ENCODE measurements around the gene FXYD2. TPM values are rescaled to one million over a fixed set of nuclear protein-coding genes. Genes with fewer than 3 reads are reported as not detected.

FXYD2 gene
- total and polyA plus RNA-seq, 2 of the 8 experiments (the other 6 are each of a cell fraction or from before 2014, with no cell fraction given) = 0.89 to 1.1 TPM

- TF ChIP-seq, protein P1, sequence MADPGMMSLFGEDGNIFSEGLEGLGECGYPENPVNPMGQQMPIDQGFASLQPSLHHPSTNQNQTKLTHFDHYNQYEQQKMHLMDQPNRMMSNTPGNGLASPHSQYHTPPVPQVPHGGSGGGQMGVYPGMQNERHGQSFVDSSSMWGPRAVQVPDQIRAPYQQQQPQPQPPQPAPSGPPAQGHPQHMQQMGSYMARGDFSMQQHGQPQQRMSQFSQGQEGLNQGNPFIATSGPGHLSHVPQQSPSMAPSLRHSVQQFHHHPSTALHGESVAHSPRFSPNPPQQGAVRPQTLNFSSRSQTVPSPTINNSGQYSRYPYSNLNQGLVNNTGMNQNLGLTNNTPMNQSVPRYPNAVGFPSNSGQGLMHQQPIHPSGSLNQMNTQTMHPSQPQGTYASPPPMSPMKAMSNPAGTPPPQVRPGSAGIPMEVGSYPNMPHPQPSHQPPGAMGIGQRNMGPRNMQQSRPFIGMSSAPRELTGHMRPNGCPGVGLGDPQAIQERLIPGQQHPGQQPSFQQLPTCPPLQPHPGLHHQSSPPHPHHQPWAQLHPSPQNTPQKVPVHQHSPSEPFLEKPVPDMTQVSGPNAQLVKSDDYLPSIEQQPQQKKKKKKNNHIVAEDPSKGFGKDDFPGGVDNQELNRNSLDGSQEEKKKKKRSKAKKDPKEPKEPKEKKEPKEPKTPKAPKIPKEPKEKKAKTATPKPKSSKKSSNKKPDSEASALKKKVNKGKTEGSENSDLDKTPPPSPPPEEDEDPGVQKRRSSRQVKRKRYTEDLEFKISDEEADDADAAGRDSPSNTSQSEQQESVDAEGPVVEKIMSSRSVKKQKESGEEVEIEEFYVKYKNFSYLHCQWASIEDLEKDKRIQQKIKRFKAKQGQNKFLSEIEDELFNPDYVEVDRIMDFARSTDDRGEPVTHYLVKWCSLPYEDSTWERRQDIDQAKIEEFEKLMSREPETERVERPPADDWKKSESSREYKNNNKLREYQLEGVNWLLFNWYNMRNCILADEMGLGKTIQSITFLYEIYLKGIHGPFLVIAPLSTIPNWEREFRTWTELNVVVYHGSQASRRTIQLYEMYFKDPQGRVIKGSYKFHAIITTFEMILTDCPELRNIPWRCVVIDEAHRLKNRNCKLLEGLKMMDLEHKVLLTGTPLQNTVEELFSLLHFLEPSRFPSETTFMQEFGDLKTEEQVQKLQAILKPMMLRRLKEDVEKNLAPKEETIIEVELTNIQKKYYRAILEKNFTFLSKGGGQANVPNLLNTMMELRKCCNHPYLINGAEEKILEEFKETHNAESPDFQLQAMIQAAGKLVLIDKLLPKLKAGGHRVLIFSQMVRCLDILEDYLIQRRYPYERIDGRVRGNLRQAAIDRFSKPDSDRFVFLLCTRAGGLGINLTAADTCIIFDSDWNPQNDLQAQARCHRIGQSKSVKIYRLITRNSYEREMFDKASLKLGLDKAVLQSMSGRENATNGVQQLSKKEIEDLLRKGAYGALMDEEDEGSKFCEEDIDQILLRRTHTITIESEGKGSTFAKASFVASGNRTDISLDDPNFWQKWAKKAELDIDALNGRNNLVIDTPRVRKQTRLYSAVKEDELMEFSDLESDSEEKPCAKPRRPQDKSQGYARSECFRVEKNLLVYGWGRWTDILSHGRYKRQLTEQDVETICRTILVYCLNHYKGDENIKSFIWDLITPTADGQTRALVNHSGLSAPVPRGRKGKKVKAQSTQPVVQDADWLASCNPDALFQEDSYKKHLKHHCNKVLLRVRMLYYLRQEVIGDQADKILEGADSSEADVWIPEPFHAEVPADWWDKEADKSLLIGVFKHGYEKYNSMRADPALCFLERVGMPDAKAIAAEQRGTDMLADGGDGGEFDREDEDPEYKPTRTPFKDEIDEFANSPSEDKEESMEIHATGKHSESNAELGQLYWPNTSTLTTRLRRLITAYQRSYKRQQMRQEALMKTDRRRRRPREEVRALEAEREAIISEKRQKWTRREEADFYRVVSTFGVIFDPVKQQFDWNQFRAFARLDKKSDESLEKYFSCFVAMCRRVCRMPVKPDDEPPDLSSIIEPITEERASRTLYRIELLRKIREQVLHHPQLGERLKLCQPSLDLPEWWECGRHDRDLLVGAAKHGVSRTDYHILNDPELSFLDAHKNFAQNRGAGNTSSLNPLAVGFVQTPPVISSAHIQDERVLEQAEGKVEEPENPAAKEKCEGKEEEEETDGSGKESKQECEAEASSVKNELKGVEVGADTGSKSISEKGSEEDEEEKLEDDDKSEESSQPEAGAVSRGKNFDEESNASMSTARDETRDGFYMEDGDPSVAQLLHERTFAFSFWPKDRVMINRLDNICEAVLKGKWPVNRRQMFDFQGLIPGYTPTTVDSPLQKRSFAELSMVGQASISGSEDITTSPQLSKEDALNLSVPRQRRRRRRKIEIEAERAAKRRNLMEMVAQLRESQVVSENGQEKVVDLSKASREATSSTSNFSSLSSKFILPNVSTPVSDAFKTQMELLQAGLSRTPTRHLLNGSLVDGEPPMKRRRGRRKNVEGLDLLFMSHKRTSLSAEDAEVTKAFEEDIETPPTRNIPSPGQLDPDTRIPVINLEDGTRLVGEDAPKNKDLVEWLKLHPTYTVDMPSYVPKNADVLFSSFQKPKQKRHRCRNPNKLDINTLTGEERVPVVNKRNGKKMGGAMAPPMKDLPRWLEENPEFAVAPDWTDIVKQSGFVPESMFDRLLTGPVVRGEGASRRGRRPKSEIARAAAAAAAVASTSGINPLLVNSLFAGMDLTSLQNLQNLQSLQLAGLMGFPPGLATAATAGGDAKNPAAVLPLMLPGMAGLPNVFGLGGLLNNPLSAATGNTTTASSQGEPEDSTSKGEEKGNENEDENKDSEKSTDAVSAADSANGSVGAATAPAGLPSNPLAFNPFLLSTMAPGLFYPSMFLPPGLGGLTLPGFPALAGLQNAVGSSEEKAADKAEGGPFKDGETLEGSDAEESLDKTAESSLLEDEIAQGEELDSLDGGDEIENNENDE (IDR thresholded peaks at IDR 0.05; ENCODE audit: insufficient replicate concordance, low read length) = no peak
- TF ChIP-seq EGR1 (IDR thresholded peaks at IDR 0.05; ENCODE audit: borderline replicate concordance, low read depth, low read length) = no peak
- TF ChIP-seq NRF1 (IDR thresholded peaks at IDR 0.05; ENCODE audit: low read depth, low read length) = no peak
- no peak for TF ChIP-seq BCL11A (IDR thresholded peaks at IDR 0.05; ENCODE audit: low read depth in 2 of 2, low read length in 2 of 2)
- no peak for TF ChIP-seq CHD2 (IDR thresholded peaks at IDR 0.05; ENCODE audit: low read length)
- no peak for TF ChIP-seq KDM1A (IDR thresholded peaks at IDR 0.05; ENCODE audit: borderline replicate concordance, low read length)
- TF ChIP-seq RXRA (IDR thresholded peaks at IDR 0.05; ENCODE audit: insufficient read depth, low read depth, low read length) = no peak
- TF ChIP-seq JUN (IDR thresholded peaks at IDR 0.05; ENCODE audit: low read depth, low read length) = no peak
- no peak for TF ChIP-seq CEBPB (IDR thresholded peaks at IDR 0.05; ENCODE audit: low read depth, low read length)
Measured at GRCh38 chr11:117839936-117840813, 15.6 kb upstream of the FXYD2 start (continued).
